Activated CD4-positive, alpha-beta T cell treated with anti-CD3 and anti-CD28 coated beads, Interleukin-2, Interleukin-4, amounts not matched to agents 100 ng/mL and 50 ng/mL, durations not matched to agents 16 hours and 8 hours (primary cell): ENCODE results near the gene PCNT.
"Not testable (repeated sequence)": the region's sequence is repeated elsewhere in the genome, so short reads cannot be mapped to it uniquely, and the experiment has no call there.

ENCODE experiments used
- DNase-seq: peaks from one replicate; pipeline ENCODE4 v3.0.0-alpha.2; 2020; ENCODE audit warnings: low spot score

Gene PCNT

DNA sequence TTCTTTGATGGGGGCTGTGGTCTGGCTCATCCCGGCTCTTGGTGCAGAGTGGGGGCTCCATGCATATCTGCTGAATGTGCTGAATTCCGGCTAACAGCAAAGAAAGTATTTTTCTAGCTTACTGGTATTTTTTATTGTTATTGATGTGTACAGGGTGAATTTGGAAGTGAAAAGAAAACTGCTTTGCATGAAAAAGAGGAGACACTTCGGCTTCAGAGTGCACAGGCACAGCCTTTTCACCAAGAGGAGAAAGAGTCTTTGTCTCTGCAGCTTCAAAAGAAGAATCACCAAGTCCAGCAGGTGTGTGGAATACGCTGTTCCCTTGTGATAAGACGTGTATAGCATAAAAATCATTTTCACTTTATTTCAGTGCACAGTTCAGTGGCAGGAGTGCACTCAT lies 57.6 kb downstream of the PCNT start:
- no peak for DNase-seq

DNA sequence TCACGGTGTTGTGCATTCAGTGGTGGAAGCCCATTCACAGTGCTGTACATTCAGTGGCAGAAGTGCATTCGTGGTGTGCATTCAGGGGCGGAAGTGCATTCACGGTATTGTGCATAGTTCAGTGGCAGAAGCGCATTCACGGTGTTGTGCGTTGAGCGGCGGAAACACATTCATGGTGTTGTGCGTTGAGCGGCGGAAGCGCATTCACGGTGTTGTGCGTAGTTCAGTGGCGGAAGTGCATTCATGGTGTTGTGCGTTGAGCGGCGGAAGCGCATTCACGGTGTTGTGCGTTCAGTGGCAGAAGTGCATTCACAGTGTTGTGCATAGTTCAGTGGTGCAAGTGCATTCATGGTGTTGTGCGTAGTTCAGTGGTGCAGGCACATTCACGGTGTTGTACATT lies 60.6 kb downstream of the PCNT start:
- no peak for DNase-seq

DNA sequence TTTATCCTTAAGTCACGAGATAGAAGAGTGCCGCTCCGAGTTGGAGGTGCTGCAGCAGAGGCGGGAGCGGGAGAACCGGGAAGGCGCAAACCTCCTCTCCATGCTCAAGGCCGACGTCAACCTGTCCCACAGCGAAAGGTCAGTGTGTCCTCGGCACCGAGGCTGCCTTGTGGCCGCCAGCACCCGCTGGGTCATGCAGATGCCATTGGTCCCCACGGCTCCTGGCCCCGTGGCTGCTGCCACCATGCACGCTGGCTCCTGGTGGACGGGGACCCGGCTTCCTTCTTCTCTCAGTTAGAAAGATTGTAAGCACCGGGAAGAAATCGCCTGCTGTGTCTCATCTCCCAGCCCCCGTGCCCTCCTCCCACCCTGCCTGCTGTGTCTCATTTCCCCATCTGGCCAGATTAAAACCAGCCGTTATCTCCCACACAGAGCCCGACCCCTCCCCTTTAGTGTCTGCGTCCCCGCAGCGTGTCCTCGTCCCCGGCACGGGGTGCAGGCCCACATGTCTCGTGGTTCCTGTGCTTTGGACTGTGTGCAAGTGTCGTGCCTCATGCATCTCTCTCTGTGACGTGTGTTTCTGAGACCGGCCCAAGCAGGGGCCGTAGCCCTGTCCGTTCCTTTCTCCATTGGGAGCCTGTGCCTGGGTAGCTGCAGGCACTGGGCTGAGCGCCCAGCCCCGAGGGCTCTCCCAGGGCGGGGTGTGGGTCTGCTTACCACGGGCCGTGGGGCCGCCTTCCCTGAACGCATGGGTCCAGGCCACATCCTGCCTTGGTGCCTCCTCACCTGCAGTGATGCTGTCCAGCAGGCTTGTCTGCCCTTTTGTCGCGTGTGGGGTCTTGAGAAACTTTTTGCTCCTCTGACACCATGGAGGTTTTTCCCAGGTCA lies 62.1 kb downstream of the PCNT start:
- DNase-seq: no peak

DNA sequence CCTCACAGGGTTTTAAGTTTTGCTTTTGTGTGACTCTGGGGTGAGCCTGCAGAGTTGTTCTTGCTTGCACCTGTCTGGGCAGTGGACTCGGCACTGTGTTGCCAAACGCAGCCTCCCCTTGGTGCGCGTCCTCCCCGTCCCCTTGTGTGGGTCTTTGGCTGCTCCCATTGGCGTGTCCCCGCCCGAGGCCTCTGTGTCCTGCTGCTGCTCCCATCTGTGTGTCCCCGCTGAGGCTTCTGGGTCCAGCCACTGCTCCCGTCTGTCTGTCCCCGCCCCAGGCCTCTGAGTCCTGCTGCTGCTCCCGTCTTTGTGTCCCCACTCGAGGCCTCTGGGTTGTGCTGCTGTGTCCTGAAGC lies 62.8 kb downstream of the PCNT start:
- DNase-seq: no peak

DNA sequence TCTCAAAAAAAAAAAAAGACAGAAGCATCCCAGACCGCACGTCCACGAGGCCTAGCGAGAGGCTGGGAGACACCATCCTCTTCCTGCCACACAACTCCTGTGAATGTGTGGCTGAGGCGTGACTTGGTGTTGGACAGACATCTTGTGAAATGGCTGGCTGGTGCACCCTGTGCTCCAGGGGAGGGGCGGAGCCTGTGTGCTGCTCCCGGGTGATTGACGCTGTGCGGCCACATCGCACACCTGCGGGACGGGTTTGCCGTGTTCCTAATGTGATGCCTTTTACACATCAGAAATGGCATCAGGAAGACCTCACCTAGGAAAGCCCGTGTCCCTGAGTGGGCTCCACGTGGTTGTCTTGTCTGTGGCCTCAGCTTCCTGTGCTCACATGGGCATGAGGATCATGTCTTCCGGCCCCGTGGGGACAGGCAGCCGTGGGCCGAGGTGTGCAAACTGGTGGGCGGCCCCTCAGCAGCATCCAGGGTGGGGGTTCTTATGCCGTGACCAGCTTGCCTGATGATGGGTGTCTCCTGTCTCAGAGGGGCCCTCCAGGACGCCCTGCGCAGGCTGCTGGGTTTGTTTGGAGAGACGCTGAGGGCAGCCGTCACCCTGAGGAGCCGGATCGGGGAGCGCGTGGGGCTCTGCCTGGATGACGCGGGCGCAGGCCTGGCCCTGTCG lies 64.4 kb downstream of the PCNT start:
- DNase-seq: no peak

- DNase-seq: no peak
These were observed 64.9 kb downstream of the PCNT start for GRCh38 chr21:46388896-46389295.

- DNase-seq: no peak
These were observed 66.9 kb downstream of the PCNT start for GRCh38 chr21:46390603-46391545.

GRCh38 chr21:46391773-46392172 lies 67.8 kb downstream of the PCNT start:
- no peak for DNase-seq

GRCh38 chr21:46392921-46393320 lies 69.0 kb downstream of the PCNT start:
- no peak for DNase-seq

DNA sequence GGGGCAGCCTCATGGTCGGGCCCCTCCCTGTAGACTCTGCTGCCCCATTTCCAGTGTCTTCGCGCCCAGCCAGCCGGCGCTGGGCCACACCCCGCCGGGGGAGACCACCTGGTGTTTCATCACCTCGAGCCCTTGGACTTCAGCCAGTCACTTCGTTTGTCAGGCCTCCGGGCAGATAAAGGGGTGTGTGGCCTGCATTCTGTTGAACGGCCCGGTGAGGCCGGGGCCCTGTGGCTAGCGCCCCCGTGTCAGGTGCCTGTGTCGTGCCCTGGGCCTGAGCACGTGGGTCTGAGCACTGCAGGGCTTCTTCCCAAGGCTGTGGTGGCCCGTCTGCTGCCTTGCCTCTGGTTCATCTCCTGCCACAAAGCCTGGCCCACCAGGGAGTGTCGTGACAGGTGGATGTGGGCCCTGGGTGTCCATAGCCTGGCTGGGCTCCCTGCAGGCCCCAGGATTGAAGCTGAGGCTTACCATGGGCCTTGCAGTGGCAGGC lies 69.5 kb downstream of the PCNT start:
- DNase-seq: no peak

GRCh38 chr21:46393941-46394594 lies 70.1 kb downstream of the PCNT start:
- no peak for DNase-seq

- DNase-seq: no peak
These were observed 70.7 kb downstream of the PCNT start for GRCh38 chr21:46394595-46395104.

GRCh38 chr21:46397211-46397905 lies 73.4 kb downstream of the PCNT start:
- no peak for DNase-seq

DNA sequence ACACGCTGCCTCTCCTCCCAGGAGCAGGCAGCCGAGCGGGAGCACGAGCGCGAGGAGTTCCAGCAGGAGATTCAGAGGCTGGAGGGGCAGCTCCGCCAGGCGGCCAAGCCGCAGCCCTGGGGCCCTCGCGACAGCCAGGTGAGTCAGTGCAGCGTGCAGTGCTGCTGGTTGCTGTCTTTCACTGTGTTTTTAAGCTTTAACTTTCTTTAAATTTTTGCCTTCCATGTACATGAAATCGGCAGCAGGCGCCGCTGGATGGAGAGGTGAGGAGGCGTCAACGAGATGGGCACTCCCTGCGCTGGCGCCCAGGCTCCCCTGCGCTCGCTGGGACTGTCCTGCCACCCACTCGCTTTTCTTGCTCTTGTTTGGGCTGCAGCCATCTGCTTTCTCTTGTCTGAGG lies 74.0 kb downstream of the PCNT start:
- no peak for DNase-seq

- no peak for DNase-seq
These were observed 75.2 kb downstream of the PCNT start for GRCh38 chr21:46399129-46399528.

- no peak for DNase-seq
These were observed 75.7 kb downstream of the PCNT start for GRCh38 chr21:46399686-46400085.

- DNase-seq: no peak
These were observed 77.4 kb downstream of the PCNT start for GRCh38 chr21:46401186-46401910.

DNA sequence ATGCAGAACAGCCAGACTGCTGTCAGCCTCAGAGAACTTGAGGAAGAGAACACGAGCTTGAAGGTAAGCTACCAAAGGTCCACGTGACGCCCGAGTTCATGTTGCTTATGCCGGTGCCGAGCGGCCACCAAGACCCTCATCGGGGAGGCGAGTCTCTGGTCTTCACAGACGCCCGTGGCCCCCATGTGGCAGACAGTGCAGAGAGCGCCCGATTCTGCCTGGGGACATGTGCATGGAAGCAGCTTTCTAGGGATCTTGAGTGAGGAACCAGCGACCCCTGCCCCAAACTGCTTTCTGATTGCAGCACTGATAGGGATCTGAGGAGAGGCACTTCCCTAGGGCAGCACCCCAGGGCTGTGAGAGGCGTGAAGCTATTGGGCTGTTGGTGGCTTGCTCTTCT lies 78.5 kb downstream of the PCNT start:
- DNase-seq: no peak

DNA sequence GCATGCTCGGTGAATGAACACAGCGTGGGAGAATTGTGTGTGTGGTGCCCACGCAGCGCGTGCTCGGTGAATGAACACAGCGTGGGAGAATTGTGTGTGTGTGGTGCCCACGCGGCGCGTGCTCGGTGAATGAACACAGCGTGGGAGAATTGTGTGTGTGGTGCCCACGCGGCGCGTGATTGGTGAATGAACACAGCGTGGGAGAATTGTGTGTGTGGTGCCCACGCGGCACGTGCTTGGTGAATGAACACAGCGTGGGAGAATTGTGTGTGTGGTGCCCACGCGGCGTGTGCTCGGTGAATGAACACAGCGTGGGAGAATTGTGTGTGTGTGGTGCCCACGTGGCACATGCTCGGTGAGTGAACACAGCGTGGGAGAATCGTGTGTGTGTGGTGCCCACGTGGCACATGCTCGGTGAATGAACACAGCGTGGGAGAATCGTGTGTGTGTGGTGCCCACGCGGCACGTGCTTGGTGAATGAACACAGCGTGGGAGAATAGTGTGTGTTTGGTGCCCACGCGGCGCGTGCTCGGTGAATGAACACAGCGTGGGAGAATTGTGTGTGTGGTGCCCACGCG lies 79.4 kb downstream of the PCNT start:
- not testable (repeated sequence) for DNase-seq

DNA sequence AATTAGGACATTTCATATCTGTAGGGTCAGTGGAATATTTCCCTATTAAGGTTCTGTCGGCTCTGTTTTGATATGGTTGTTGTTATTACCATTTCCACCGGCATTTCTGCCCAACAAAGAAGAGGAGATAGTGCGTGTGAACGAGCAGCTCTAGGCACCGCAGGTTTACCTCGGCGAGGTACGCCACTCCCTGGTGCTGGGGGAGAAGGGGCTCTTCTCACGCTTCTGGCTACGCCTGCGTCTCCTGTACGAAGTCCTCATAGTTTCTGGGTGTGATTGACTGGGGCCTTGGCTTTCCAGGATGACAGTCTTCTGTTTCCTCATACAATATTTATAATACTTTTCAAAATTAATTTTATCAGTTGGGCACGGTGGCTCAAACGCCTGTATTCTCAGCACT lies 80.3 kb downstream of the PCNT start:
- DNase-seq: no peak
